OCI-LY3 (cell line): Measurements from ENCODE around the gene TNFRSF19.

Experiments used
- CTCF ChIP-seq: fragments of 200-600, 300-600 bp; sonication (generic); IDR thresholded peaks from 2 replicates; pipeline ENCODE4 v1.5.1; 2014; ENCODE audit warnings: antibody characterized with exemption, low read length, low read depth
- EZH2phosphoT487 ChIP-seq: fragments of 200-600 bp; shearing (Covaris generic); IDR thresholded peaks from 2 replicates; pipeline ENCODE4 v1.6.1; 2018; ENCODE audit warnings: antibody characterized with exemption, mixed run types, low read depth

- peak; percentile 51 for TF ChIP-seq CTCF
- TF ChIP-seq EZH2phosphoT487: no peak
Observed at GRCh38 chr13:23578411-23579071, 8.3 kb downstream of the TNFRSF19 start.
